WI38 (cell line): ENCODE data around the gene RUNX3.

Source experiments
- H3K4me3 ChIP-seq: 2 replicates; pipeline ENCODE4 v1.5.1; 2011; ENCODE audit warnings: low read depth, mild to moderate bottlenecking, control low read depth, low read length
- CTCF ChIP-seq: IDR thresholded peaks from 2 replicates; pipeline ENCODE4 v1.5.1; 2012; ENCODE audit warnings: low read depth, mild to moderate bottlenecking, control low read depth, low read length

The RUNX3 gene

DNA sequence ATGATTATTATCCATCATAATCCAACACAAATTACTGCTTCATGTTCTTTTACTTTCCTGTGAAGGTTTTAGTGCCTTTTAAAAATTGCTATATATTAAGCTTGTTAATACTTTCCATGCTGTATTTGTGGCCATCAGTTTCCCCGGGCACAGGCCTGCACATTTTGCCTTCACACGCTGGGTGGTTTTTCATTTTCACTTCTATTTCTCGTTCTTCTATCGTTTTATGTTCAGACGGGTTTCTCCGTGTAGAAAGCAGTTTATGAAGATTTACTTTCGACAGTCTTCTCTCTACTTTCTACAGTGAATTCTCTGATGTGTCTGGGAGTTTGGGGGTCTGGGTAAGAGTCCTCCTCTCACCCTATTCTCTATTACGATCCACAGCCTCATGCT is 9.5 kb downstream of the RUNX3 start:
- H3K4me3 ChIP-seq, result peak overlapping the region; percentile 37; the same call in 1 of the 2 replicates
- TF ChIP-seq CTCF, result no peak

- no peak for TF ChIP-seq CTCF
- peak overlapping the region; percentile 37 for H3K4me3 ChIP-seq
These were observed 10.1 kb downstream of the RUNX3 start for GRCh38 chr1:24919791-24920532.

DNA sequence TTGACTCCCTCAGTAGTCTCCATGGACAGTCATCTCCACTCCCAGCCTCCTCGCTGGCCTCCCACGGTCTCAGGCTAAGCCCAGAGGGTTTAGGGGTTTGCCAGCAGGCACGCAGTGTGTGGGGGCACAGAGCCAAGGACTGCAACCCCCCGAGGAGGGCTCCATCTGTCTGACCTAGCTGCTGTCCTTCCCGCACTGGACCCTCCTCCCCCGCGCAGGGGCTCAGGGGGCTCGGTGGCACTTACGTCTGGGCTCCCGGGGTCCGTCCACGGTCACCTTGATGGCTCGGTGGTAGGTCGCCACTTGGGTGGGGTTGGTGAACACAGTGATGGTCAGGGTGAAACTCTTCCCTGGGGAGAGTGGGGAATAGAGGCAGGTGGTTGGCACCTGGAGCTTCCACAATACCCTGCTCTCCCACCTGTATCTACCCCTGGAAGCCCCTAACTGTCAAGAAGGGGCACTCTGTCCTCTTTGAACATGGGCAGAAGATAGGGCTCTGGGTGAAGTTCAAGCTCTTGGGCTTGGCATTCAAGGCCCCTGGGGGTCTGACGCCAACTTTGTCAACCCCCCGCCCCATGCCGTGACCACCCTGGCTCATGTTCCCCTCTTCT is 11.0 kb downstream of the RUNX3 start:
- H3K4me3 ChIP-seq, result no peak overlapping the region
- TF ChIP-seq CTCF, result no peak

GRCh38 chr1:24918370-24918769 is 11.7 kb downstream of the RUNX3 start:
- H3K4me3 ChIP-seq, result no peak overlapping the region
- no peak for TF ChIP-seq CTCF

- no peak for TF ChIP-seq CTCF
- H3K4me3 ChIP-seq, result no peak overlapping the region
These were observed 12.6 kb downstream of the RUNX3 start for GRCh38 chr1:24917327-24918074.

DNA sequence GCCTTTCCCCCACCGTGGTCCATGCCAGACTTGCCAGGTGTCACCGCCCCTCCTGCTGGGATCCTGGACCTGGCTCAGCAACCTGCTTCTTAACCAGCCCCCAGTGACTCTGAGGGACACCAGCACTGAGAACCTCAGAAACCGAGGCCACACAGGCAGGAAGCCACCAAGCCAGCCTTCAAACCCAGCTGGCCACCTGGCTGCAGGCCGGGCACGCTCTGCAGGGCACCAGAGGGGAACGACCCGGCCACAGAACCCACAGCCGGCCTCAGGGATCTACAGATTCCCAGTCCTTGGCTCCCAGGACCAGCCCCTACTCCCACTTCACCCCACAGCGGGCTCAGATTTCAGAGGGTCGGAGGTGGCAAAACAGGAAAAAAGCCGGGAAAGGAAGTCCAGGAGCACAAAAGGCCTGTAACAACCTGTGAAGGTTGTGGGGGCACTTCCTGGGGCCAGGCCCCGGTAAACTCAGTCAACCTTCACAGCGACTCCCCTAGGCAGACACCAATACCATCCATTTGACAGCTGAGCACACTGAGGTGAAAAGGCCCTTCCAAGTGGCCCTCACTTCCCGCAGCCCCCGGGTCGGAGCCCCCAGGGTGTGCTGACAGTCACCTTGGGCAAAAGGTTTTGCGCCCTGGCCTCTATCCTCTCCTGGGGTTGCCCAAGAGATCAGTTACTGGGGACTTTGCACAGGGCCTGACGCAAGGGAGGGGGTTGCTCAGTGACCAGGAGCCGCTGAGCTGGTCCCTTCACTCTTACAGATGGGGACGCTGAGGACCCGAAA is 14.1 kb downstream of the RUNX3 start:
- H3K4me3 ChIP-seq, result no peak overlapping the region
- TF ChIP-seq CTCF, result no peak
